Islet of Langerhans (tissue), 1 donor: ENCODE measurements around the gene ENTPD8.
"Not testable (repeated sequence)": the region's sequence is repeated elsewhere in the genome, so short reads cannot be mapped to it uniquely, and the experiment has no call there.

Experiments
- FAIRE-seq: peaks from one replicate; lab custom pipeline; 2011; peaks lifted over from hg19 to GRCh38; lab: Jason Lieb, UNC

The ENTPD8 gene

GRCh38 chr9:137394866-137395665 is 46.1 kb downstream of the ENTPD8 start:
- no peak for FAIRE-seq

GRCh38 chr9:137393176-137394150 is 47.7 kb downstream of the ENTPD8 start:
- FAIRE-seq = no peak

GRCh38 chr9:137392232-137393007 is 48.7 kb downstream of the ENTPD8 start:
- FAIRE-seq = no peak

GRCh38 chr9:137391411-137391754 is 49.8 kb downstream of the ENTPD8 start:
- no peak for FAIRE-seq

DNA sequence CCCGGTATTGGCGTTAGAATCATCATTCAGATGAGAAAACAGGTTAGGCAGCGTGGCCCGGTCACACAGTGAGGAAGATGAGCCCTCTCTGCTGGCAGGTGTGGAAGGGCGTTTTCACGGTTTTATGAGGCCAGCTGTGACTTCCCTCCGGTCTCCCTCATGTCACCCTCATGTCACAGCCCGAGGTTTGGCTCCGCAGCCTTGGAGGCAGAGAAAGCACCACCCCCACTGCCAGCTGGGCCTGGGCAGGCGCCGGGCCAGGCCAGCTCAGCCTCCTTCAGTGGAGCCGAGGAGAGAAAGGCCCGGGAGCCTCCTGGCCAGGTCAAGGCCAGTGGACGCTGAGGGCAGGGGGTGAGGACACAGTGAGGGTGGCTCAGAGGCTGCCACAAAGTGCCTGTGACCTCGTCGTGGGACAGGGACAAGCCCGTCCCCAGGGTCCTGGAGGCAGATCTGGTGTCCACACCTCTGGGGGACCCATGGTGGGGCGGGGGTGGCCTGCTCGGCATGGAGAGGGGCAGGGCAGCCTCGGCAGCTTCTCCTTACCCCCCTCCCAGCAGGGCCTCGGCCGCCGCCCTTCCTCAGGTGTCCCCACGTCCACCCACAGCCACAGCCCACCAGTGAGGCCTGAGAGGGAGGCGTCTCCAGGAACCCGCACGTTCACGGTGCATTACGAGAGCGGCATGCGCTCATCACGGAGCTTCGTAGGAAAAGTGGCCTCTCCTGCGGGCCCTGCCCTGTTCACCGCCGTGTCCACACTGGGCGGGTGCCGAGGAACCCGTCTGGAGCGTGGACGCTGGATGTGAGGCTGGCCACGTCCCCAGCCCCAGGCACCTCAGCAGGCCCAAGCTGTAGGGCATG is 50.4 kb downstream of the ENTPD8 start:
- no peak for FAIRE-seq

- FAIRE-seq = no peak
Observed at GRCh38 chr9:137389428-137389746, 51.8 kb downstream of the ENTPD8 start.

DNA sequence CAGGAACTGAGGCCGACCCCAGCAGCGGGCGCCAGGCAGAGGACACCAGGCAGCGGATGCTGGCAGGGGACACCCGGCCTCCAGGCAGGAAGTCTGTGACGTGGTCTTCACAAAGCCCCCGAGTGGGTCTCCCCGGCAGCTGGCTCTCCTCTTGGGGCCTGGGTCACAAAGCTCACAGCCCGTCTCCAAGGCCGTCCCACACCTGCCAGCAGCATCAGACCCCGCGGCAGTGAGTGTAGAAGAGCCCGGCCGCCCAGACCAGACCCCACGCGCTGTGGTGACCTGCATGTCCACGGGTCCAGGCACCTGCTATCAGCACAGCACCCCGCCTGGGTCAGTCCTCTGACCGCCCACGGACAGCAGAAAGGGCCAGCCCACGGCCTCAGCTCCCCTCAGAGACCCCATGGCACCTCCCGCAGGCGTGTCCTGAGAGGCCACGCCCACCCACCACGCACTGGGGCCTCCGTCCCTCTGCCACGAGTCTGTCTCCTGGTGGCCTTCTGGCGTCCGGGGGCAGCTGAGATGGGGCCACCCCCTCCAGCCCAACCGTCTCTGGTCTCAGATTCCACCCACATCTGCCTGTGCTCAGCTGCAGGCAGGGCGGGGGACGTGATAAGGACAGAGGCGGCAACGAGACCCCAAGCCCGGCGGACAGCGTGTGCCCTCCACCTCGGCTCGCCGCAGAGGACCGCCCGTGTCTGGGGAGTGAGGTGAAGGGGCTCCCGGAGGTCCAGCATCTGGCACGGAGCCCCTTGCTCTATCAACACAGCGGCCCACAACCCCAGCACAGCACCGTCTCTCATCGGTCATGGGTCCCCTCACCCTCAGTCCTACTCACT is 52.3 kb downstream of the ENTPD8 start:
- no peak for FAIRE-seq

DNA sequence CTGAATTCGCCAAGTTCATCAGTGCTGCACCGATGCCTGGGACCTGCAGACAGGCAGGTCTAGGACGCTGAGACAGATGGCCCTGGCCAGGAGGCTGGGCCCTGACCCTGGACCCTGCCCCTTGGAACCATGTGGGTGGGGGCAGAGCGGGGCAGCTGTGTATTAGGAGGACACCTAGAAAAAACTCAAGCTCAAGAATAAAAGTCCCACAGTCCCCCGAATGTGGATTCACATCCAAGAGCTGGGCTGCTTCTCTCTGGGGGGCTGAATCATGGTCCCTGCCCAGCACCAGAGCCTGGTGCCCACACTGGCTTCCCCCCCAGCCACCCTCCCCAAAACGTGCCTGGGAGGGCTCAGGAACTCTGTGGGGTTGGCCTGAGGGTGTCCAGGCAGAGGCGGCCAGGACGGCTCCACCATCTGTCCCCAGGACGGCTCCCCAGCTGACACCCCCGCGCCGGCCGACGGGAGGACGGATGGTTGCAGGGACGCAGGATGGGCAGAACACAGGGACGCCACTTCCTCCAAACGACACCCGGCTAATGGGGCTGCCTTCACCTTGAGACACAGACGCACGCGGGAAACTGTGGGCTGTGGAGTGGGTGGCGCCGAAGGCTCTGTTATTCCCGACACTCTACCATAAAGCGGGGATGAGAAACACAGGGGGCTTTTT is 53.1 kb downstream of the ENTPD8 start:
- FAIRE-seq = no peak

GRCh38 chr9:137387114-137387890 is 53.9 kb downstream of the ENTPD8 start:
- FAIRE-seq = no peak

GRCh38 chr9:137386507-137387113 is 54.5 kb downstream of the ENTPD8 start:
- not testable (repeated sequence) for FAIRE-seq

- FAIRE-seq = no peak
Observed at GRCh38 chr9:137385061-137385655, 56.0 kb downstream of the ENTPD8 start.
